NCI-H128 (cell line): ENCODE measurements around the gene KCTD4.

Experiments used
- DNase-seq: peaks from one replicate; lab custom pipeline; 2025; ENCODE audit not compliant: unreplicated experiment; lab: John Stamatoyannopoulos, UW

KCTD4 gene

DNA sequence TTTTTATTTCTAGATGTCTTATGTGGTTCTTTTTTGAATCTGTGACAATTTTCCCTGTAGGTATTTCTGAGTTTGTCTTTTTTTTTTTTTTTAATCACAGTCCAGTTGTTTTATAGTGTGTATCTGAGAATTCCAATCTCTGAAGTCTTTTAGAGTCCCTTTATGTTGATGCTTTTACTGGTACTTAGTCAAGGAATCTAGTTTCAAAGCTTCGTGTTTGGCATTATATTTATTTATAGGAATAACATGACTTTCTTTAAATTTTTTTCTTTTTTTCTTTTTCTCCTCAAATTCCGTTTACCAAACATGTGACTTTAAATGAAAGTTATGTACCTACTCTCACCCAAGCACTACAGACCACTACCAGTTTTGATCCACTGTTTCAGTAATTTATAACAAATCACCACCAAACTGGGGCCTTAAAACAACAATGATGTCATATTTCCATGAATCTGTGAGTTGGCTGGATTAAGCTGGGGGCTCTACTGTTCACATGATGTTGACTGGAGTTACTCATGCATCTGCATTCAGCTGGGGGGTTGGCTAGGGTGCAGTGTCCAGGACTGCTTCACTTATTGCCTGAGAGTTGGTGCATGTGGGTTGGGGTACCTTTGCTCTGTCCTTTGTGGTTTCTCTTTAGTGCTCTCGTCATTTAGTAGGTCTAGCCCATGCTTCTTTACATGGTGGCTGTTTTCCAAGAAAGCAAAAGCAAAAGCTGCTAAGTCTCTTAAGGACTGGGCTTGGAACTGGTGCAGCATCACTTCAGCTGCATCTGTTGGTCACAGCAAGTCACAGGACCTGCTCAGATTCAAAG, 22.3 kb downstream of the KCTD4 start:
- DNase-seq = no peak

DNA sequence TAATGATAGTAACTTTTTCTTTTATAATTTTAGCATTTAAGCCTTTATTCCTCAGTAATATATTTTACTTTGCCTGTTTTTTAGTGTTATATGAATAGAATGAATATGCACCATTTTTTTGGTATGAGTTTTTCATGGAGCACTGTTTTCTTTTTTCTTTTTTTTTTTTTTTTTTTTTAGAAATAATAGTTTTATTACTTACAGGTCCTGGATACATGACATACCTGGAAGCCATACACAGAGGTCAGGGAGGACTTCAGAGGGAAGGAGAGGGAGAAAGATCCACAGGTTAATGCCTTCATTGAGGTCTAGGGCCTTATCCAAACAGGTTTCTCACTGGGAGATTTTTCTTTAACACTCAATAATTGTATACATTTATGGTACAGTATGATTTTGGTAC, 26.4 kb downstream of the KCTD4 start:
- no peak for DNase-seq

DNA sequence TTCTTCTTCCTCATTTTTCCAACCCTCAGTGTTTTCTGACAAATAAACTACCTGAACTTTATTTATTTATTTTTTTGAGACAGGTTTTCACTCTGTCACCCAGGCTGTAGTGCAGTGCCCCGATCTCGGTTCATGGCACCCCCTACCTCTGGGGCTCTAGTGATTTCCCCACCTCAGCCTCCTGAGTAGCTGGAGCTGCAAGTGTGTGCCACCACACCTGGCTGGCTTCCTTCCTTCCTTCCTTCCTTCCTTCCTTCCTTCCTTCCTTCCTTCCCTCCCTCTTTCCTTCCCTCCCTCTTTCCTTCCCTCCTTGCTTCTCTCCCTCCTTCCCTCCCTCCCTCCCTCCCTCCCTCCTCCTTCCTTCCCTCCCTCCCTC, 32.3 kb downstream of the KCTD4 start:
- DNase-seq = no peak

DNA sequence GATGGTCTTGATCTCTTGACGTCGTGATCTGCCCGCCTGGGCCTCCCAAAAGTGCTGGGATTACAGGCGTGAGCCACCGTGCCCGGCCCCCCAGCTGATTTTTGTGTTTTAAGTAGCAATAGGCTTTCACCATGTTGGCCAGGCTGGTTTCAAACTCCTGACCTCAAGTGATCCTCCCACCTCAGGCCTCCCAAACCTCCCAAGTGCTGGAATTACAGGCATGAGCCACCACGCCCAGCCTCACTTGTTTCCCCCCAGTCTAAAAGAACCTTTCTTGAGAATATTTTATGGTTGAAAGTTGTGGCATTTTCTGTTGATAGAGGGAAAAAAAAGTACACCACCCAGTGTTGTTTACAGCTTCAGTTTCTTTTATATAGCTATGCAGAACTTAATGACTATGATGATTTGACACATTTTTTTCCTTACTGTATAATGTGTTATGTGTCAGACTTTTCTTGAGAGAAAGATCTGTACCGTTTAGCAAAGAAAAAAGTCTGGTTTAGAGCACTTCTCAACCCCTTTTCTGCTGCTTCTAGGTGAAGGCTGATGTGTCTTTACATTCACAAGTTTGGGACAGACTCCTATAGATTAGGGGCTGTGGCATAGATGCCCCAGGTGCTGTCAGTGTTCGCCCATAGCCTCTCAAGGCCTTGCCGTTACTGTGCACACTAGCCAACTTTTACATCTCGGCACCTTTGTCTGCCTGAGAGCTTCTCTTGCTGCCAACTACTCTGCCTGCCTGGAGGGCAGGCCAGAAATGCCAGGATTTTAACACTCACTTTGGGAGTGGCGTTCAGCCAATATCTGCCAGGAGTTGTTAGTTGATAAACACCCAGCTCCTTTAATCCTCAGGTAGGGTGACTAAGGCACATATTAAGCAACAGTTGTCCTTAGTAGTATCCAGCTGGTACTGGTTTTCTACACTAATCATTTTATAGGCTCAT, 33.0 kb downstream of the KCTD4 start:
- DNase-seq = no peak

DNA sequence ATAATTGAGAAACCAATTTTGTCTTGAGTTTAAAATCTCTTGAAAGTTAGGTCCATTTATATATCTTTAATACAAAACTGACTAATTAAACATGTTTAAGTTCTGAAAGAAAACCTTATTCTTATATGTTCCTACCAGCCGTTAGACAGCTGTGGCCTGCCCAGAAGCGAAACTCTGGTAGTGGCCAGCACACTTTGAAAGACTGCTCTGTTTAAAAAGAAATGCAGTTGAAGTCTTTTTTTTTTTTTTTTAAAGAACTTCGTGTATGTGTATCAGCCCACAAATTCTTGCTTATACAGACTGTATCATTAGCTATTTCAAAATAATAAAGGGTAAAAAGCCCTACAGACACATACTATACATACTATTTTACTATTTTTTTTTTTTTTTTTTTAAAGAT, 34.0 kb downstream of the KCTD4 start:
- DNase-seq = no peak

DNA sequence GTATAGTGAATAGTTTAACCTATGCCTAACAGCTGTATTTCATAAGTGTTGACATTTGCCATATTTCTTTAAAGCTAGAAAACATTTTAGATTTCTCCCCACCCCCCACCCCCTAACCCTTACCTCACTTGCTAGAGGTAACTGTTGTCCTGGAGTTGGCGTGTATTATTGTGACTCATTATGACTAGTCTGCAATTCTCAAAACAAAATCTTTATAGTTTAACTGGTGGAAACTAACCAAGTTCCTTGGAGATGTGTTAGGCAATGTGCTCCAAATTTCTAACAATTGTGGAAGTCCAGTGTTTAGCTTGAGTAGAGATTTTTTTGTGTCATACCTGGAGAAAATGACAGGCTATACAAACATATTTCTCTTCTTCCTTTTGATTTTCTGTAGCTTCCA, 38.0 kb downstream of the KCTD4 start:
- no peak for DNase-seq

DNA sequence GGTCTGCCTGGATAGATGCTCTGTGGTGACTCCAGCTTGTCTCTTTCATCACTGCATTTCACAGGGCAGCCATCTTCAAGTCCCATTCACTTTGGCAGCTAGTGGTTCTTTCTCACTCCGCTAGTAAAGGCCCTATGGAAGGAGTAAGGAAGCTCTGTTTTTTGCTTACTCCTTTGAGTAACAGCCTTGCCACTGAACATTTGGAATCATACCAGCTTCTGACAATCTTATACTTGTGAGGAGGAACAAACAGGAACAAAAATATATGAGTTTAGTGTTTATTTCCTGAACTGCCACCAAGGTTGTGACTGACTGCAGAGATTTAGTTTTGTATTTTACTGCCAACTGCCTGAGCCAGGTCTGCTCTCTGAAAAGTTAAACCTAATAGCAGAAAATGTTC, 38.7 kb downstream of the KCTD4 start:
- DNase-seq = no peak

DNA sequence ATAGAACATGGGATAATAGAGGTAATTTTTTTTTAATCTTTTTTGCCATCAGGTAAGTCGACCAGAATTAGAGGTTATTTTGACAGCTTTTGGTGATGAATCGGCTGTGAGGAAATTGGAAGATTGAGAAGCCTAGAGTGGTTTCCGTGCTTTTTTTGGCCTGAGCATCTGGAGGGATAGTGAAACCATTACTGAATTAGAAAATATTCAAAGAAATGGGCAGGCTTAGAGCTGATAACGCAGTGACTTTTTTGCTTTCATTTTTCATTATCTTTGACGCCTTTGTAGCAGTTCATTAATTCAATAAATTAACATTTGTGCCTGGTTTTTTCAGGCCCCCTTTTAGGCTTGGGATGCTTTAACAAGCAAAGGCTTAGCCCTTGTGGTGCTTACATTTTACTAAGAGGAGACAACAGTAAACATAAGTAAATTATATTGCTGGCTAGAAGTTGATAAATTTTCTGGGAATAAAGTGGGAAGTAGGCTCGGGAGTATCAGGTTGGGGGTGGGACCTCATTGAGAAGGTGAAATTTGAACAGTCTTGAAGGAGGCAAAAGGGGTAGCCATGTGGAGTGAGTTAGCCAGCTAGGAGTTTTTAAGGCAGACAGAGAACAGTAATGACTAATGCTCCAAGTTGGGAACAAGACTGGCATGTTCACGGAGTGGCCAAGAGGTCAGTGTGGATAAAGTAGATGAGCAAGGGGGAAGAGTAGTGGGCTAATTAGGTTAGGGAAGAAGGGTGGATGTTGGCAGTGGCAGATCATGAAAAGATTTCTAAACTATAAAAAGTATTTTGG, 44.1 kb downstream of the KCTD4 start:
- DNase-seq = no peak

DNA sequence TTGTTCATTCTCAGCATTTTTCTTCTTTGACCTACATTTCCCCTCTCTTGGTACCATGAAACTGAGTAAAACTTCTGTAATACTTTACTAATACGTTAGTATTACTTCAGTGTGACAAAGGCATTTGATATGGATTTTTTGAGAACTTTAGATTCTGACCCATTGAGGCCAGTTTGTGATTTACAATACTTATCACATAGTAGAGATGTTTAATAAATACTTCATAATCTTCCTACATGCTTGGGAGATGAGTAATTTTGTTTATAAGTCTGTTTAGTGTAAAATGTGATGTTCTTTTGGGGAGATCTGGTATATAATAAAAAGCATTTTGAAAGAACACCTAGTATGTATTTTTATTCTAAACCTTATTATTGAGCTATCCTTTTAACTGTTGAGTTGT, 50.9 kb downstream of the KCTD4 start:
- no peak for DNase-seq

DNA sequence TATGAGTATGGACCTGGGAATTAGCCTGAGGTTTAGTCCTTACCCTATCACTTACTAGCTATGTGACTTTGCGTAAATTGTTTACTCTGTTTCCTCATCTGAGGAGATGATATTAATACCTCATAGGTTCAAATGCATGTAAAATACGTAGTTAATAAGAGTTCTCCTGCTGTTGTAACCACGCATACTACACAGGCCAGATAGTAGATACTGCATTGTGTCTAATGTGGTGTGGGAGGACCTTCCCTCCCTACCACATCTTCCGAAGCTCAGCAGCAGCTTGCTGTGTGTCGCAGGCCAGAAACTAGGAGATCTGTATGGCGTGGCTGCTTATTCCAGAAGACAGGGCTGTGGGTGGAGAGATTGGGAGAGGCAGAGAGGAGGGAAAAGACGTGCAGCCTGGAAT, 57.5 kb downstream of the KCTD4 start:
- DNase-seq = no peak
